GM12878 (cell line): ENCODE measurements around the gene PPRC1. TPM values are rescaled to one million over a fixed set of nuclear protein-coding genes. Genes with fewer than 3 reads are reported as not detected.

Source experiments
- ATAC-seq: fragments of 200-7000 bp; cut with Tn5 transposase; 3 replicates; pipeline ENCODE4 v1.9.1; 2020; ENCODE audit warnings: mild to moderate bottlenecking, moderate library complexity
- BruUV-seq: library from RNA; stranded (reverse); fragments of 400-500 nt; replicated peaks from 2 replicates; lab custom pipeline; 2021; lab: Mats Ljungman, UMichigan
- CTCF ChIA-PET: fragments of 300-600 bp; sonication (Branson Sonifier 250); formaldehyde crosslinking; extraction: SDS; loops from one replicate; lab custom pipeline; 2021; ENCODE audit warnings: inconsistent platforms; lab: Yijun Ruan, JAX
- POLR2A ChIA-PET: fragments of 350-600 bp; formaldehyde crosslinking; extraction: SDS; loops from one replicate; lab custom pipeline; 2021; ENCODE audit warnings: inconsistent platforms; lab: Charles Lee
- RAD21 ChIA-PET: fragments of 300-600 bp; sonication (Branson Sonifier 250); formaldehyde crosslinking; loops from one replicate; lab custom pipeline; 2023; ENCODE audit warnings: antibody characterized with exemption; ENCODE audit not compliant: unreplicated experiment; lab: Charles Lee
- SMC1A ChIA-PET: fragments of 300-600 bp; sonication (Branson Sonifier 250); formaldehyde crosslinking; loops from one replicate; lab custom pipeline; 2023; ENCODE audit not compliant: unreplicated experiment, uncharacterized antibody; lab: Charles Lee
- DNase-seq: peaks from one replicate; pipeline ENCODE4 v3.0.0-alpha.2; 2011; ENCODE audit warnings: low read depth, low spot score
- FAIRE-seq: peaks from 3 replicates; lab custom pipeline; 2011; peaks lifted over from hg19 to GRCh38; lab: Jason Lieb, UNC
- H2AFZ ChIP-seq: 2 replicates; pipeline ENCODE4 v1.6.0; 2011; ENCODE audit warnings: low read depth, low read length, control low read depth; ENCODE audit not compliant: control insufficient read depth
- H3K27ac ChIP-seq: 2 replicates; pipeline ENCODE4 v1.5.1; 2011; ENCODE audit warnings: control low read depth; ENCODE audit not compliant: control insufficient read depth, insufficient read depth
- H3K27me3 ChIP-seq, 2 experiments: replicated peaks in 1 of 2; 2 replicates each; pipeline versions ENCODE4 v1.6.0 to v1.6.1; 2011; ENCODE audit warnings: low read length in 1 of 2; ENCODE audit not compliant: control insufficient read depth in 2 of 2, insufficient read depth in 2 of 2
- H3K36me3 ChIP-seq, 2 experiments: 2 replicates each; pipeline ENCODE4 v1.5.1; 2011; ENCODE audit warnings: low read length in 1 of 2; ENCODE audit not compliant: control insufficient read depth in 2 of 2, insufficient read depth in 2 of 2
- H3K4me1 ChIP-seq: 2 replicates; pipeline ENCODE4 v1.6.1; 2011; ENCODE audit warnings: mild to moderate bottlenecking, low read length, moderate library complexity, mixed read lengths; ENCODE audit not compliant: control insufficient read depth, insufficient read depth
- H3K4me2 ChIP-seq: 2 replicates; pipeline ENCODE4 v1.6.0; 2011; ENCODE audit warnings: control low read depth; ENCODE audit not compliant: control insufficient read depth, insufficient read depth
- H3K4me3 ChIP-seq: fragments of 200-600 bp; sonication (generic); 2 replicates; pipeline ENCODE4 v1.5.1; 2016
- H3K79me2 ChIP-seq: 2 replicates; pipeline ENCODE4 v1.6.0; 2011; ENCODE audit warnings: low read length; ENCODE audit not compliant: control insufficient read depth, insufficient read depth
- H3K9ac ChIP-seq: 2 replicates; pipeline ENCODE4 v1.8.0; 2011; ENCODE audit warnings: low read length, control low read depth, mixed read lengths; ENCODE audit not compliant: control insufficient read depth, insufficient read depth
- H3K9me3 ChIP-seq: replicated peaks from 3 replicates; pipeline ENCODE4 v1.5.1; 2011; ENCODE audit warnings: mild to moderate bottlenecking, low read length; ENCODE audit not compliant: control insufficient read depth, insufficient read depth
- H4K20me1 ChIP-seq: 2 replicates; pipeline ENCODE4 v1.6.0; 2011; ENCODE audit not compliant: control insufficient read depth, insufficient read depth
- ASH2L ChIP-seq: fragments of 300-600, 200-600 bp; sonication (generic); IDR thresholded peaks from 2 replicates; pipeline ENCODE4 v1.6.1; 2017; ENCODE audit warnings: low read depth, mild to moderate bottlenecking, borderline replicate concordance
- BCLAF1 ChIP-seq: fragments of 450-650 bp; IDR thresholded peaks from 2 replicates; pipeline ENCODE4 v1.6.1; 2017; ENCODE audit warnings: antibody characterized with exemption, mild to moderate bottlenecking, moderate library complexity
- BMI1 ChIP-seq: fragments of 450-650 bp; IDR thresholded peaks from 2 replicates; pipeline ENCODE4 v1.6.1; 2016; ENCODE audit warnings: mild to moderate bottlenecking, moderate library complexity, borderline replicate concordance
- CBFB ChIP-seq: IDR thresholded peaks from 2 replicates; pipeline ENCODE4 v1.6.1; 2016; ENCODE audit warnings: antibody characterized with exemption, low read depth
- CREB1 ChIP-seq: IDR thresholded peaks from 2 replicates; pipeline ENCODE4 v1.6.1; 2012; ENCODE audit warnings: low read depth, mild to moderate bottlenecking, inconsistent platforms
- CTCF ChIP-seq, 3 experiments: IDR thresholded peaks in 2 of 3; conservative IDR thresholded peaks in 1 of 3; 2 replicates each; pipeline ENCODE4 v1.5.1; 2011; ENCODE audit warnings: low read depth in 3 of 3, low read length in 3 of 3, mild to moderate bottlenecking in 3 of 3, control low read depth in 2 of 3, moderate library complexity in 2 of 3, inconsistent platforms in 1 of 3, mixed read lengths in 1 of 3; ENCODE audit not compliant: control insufficient read depth in 2 of 3, insufficient read depth in 1 of 3; ENCODE audit errors: extremely low read depth in 1 of 3
- E2F8 ChIP-seq: fragments of 450-650 bp; IDR thresholded peaks from 2 replicates; pipeline ENCODE4 v1.6.1; 2018; ENCODE audit warnings: mild to moderate bottlenecking, low read depth, moderate library complexity; ENCODE audit not compliant: partially characterized antibody
- SREBF1 ChIP-seq: IDR thresholded peaks from 2 replicates; pipeline ENCODE4 v1.6.1; 2012; ENCODE audit warnings: mild to moderate bottlenecking, low read length
- ZNF24 ChIP-seq: fragments of 450-650 bp; IDR thresholded peaks from 2 replicates; pipeline ENCODE4 v1.6.1; 2017; ENCODE audit warnings: antibody characterized with exemption, mild to moderate bottlenecking
- ZNF384 ChIP-seq: IDR thresholded peaks from 2 replicates; pipeline ENCODE4 v1.6.1; 2012; ENCODE audit warnings: low read depth, mild to moderate bottlenecking, low read length, improper control_type of control experiment, borderline replicate concordance
- WGBS: methylation state at CpG from one replicate; pipeline ENCODE4 v1.1.6; 2016; ENCODE audit warnings: low lambda C conversion rate; ENCODE audit not compliant: insufficient replicate concordance, insufficient coverage; ENCODE audit errors: missing lambda C conversion rate; 5-methylcytosine and 5-hydroxymethylcytosine counted together
- in situ Hi-C: fragments of 300-500 bp; cut with MboI; formaldehyde crosslinking; loops from 9 replicates; pipeline ENCODE4 v1.14.3; 2018; ENCODE audit warnings: mixed read lengths
- intact Hi-C: fragments of 100-400 bp; cut with micrococcal nuclease; formaldehyde crosslinking; loops from one replicate; pipeline ENCODE4 v1.14.2; 2022; ENCODE audit not compliant: unreplicated experiment
- polyA plus RNA-seq, 11 experiments: library from polyadenylated mRNA; depleted of rRNA in 4 of 11; unstranded in 6 of 11; stranded (reverse) in 5 of 11; fragments of >200 nt; fragmentation: Nextera tagmentation in 4 of 11; fragmentation: Illumina TruSeq in 1 of 11; extraction: Ambion mirVana in 4 of 11; extraction: Trizol in 1 of 11; gene quantifications; 1 replicate in 1 of 11; 2 replicates in 10 of 11; pipeline versions ENCODE4 v1.2.1 to v1.2.3, GENCODE V29; 2011 to 2016; ENCODE audit warnings: inconsistent platforms in 2 of 11, missing spikeins in 2 of 11, low read depth in 1 of 11
- total RNA-seq, 4 experiments: library from RNA; depleted of rRNA in 3 of 4; stranded (reverse); fragments of >200 nt in 3 of 4; fragmentation: Illumina TruSeq in 1 of 4; extraction: Trizol in 1 of 4; gene quantifications; 2 replicates each; pipeline versions ENCODE4 v1.2.1 to v1.2.3, GENCODE V29; 2013 to 2021

Gene PPRC1
- total and polyA plus RNA-seq, 10 of the 15 experiments (the other 5 are each of a cell fraction or from before 2014, with no cell fraction given), result 13.1 to 69.8 (median 32.4) TPM

- Histone ChIP-seq H3K36me3 (peaks cover 35 to 36% of the 10 kb centered on the region in 2 experiments), H3K4me1 (peaks cover 9% of the 10 kb centered on the region), H3K79me2 (peaks cover 6% of the 10 kb centered on the region), H3K9me3 (no peaks in the 10 kb centered on the region), H2AFZ (no peak overlapping the region), H3K9ac (no peak overlapping the region), H4K20me1 (no peaks in the 10 kb centered on the region), H3K27ac (no peak overlapping the region), H3K4me3 (no peak overlapping the region), H3K4me2 (no peak overlapping the region), H3K27me3 (no peaks in the 10 kb centered on the region)
- ATAC-seq, result no peak
- WGBS, result 95% methylated on average over 1 of the region's 1 CpG
- no peak for FAIRE-seq
- no peak for TF ChIP-seq CBFB
- TF ChIP-seq CREB1, result no peak
- no peak for TF ChIP-seq BMI1
- no peak for TF ChIP-seq ZNF24
- no peak for TF ChIP-seq CTCF (IDR thresholded peaks at IDR 0.05 in 2 of 3, conservative IDR thresholded peaks at IDR 0.05 in 1 of 3; ENCODE audit: control insufficient read depth in 2 of 3, extremely low read depth in 1 of 3, insufficient read depth in 1 of 3, low read depth in 3 of 3, low read length in 3 of 3)
- no peak for TF ChIP-seq ASH2L
- TF ChIP-seq SREBF1, result no peak
- TF ChIP-seq E2F8, result no peak
- no peak for TF ChIP-seq BCLAF1
- TF ChIP-seq ZNF384, result no peak
- SMC1A ChIA-PET, result interaction anchor here (1.6 to 2.0 kb wide), 2 partner anchors 13 to 84 kb away, joined by 3 to 11 read pairs; no protein-coding TSS in a partner anchor
- in situ Hi-C loops, result no loop called here
- intact Hi-C loops, result no loop called here
- BruUV-seq, result no TSS peak
- RAD21 ChIA-PET, result no interaction called here
- CTCF ChIA-PET, result no interaction called here
- POLR2A ChIA-PET, result interaction anchor here (1.5 kb wide), 1 partner anchor 9 kb away, joined by 5 read pairs; no protein-coding TSS in a partner anchor
- DNase-seq, result no peak
These were observed 14.7 kb downstream of the PPRC1 start for GRCh38 chr10:102147561-102147960.
